CD14-positive monocyte (primary cell): Measurements from ENCODE around the gene KLHDC10. TPM values are rescaled to one million over a fixed set of nuclear protein-coding genes. Genes with fewer than 3 reads are reported as not detected.

Experiments
- DNase-seq, 3 donors: peaks; one replicate each; pipeline ENCODE4 v3.0.0-alpha.2; 2011 to 2022
- H2AFZ ChIP-seq: 2 replicates; pipeline ENCODE4 v1.6.0; 2012; ENCODE audit warnings: mild to moderate bottlenecking, low read depth, low read length, inconsistent platforms; ENCODE audit not compliant: insufficient read depth, poor library complexity, severe bottlenecking
- H3K27ac ChIP-seq, 2 donors: 1 replicate in 1 of 2; 2 replicates in 1 of 2; pipeline ENCODE4 v1.5.1; 2012 to 2013; ENCODE audit warnings: low read length in 2 of 2, control low read depth in 1 of 2, inconsistent platforms in 1 of 2, low read depth in 1 of 2, mild to moderate bottlenecking in 1 of 2
- H3K27me3 ChIP-seq, 2 donors: one replicate each; pipeline versions ENCODE4 v1.6.0 to v1.6.1; 2011 to 2013; ENCODE audit warnings: low read length in 2 of 2; ENCODE audit not compliant: control insufficient read depth in 2 of 2, insufficient read depth in 2 of 2
- H3K36me3 ChIP-seq, 2 donors: replicated peaks in 1 of 2; 1 replicate in 1 of 2; 2 replicates in 1 of 2; pipeline versions ENCODE4 v1.5.1 to v1.6.1; 2012 to 2013; ENCODE audit warnings: low read length in 2 of 2, control low read depth in 1 of 2, inconsistent platforms in 1 of 2, mild to moderate bottlenecking in 1 of 2; ENCODE audit not compliant: insufficient read depth in 2 of 2, control insufficient read depth in 1 of 2
- H3K4me1 ChIP-seq, 2 donors: 1 replicate in 1 of 2; 2 replicates in 1 of 2; pipeline versions ENCODE4 v1.5.1 to v1.6.1; 2012 to 2013; ENCODE audit warnings: low read length in 2 of 2, control low read depth in 1 of 2, inconsistent platforms in 1 of 2, mild to moderate bottlenecking in 1 of 2, moderate library complexity in 1 of 2; ENCODE audit not compliant: insufficient read depth in 2 of 2, control insufficient read depth in 1 of 2
- H3K4me2 ChIP-seq: replicated peaks from 2 replicates; pipeline ENCODE3; 2012; ENCODE audit warnings: low read length, moderate library complexity, mild to moderate bottlenecking; ENCODE audit not compliant: poor library complexity, severe bottlenecking; ENCODE audit errors: extremely low read depth
- H3K4me3 ChIP-seq, 3 experiments: fragments of 200-600 bp in 1 of 3; sonication (generic) in 1 of 3; replicated peaks in 1 of 3; 1 replicate in 2 of 3; 2 replicates in 1 of 3; pipeline ENCODE4 v1.5.1; 2011 to 2013; ENCODE audit warnings: low read length in 3 of 3, mild to moderate bottlenecking in 3 of 3, control low read depth in 2 of 3, low read depth in 2 of 3, inconsistent platforms in 1 of 3, moderate library complexity in 1 of 3
- H3K79me2 ChIP-seq: 2 replicates; pipeline ENCODE4 v1.6.0; 2012; ENCODE audit warnings: mild to moderate bottlenecking, control low read depth, inconsistent platforms, low read length, moderate library complexity; ENCODE audit not compliant: insufficient read depth
- H3K9ac ChIP-seq: 2 replicates; pipeline ENCODE4 v1.6.0; 2017; ENCODE audit warnings: low read length, mild to moderate bottlenecking; ENCODE audit not compliant: insufficient read depth, poor library complexity, severe bottlenecking
- H3K9me3 ChIP-seq, 2 donors: replicated peaks in 1 of 2; 1 replicate in 1 of 2; 2 replicates in 1 of 2; pipeline versions ENCODE4 v1.5.1 to v1.6.1; 2012 to 2013; ENCODE audit warnings: low read length in 2 of 2, control low read depth in 1 of 2; ENCODE audit not compliant: control insufficient read depth in 1 of 2, insufficient read depth in 1 of 2
- H4K20me1 ChIP-seq: 2 replicates; pipeline ENCODE4 v1.6.0; 2012; ENCODE audit warnings: mild to moderate bottlenecking, low read length, control low read depth, moderate library complexity; ENCODE audit not compliant: insufficient read depth
- H3K27ac Mint-ChIP-seq, 7 donors: one replicate each; pipeline ENCODE4 v1.8.0; 2020; ENCODE audit warnings: mild to moderate bottlenecking in 7 of 7, mixed read lengths in 7 of 7, moderate library complexity in 6 of 7, inconsistent platforms in 2 of 7
- H3K27me3 Mint-ChIP-seq, 3 donors: one replicate each; pipeline ENCODE4 v1.8.0; 2021 to 2022; ENCODE audit warnings: low read depth in 3 of 3, mild to moderate bottlenecking in 3 of 3, mixed read lengths in 3 of 3, moderate library complexity in 3 of 3, inconsistent platforms in 1 of 3
- H3K36me3 Mint-ChIP-seq, 2 donors: one replicate each; pipeline ENCODE4 v1.8.0; 2020; ENCODE audit warnings: mixed read lengths in 2 of 2, inconsistent platforms in 1 of 2, mild to moderate bottlenecking in 1 of 2
- H3K4me1 Mint-ChIP-seq: one replicate; pipeline ENCODE4 v1.8.0; 2020; ENCODE audit warnings: mild to moderate bottlenecking, mixed read lengths
- H3K4me3 Mint-ChIP-seq, 2 donors: one replicate each; pipeline ENCODE4 v1.8.0; 2020; ENCODE audit warnings: mild to moderate bottlenecking in 2 of 2, mixed read lengths in 2 of 2, moderate library complexity in 1 of 2
- H3K9me3 Mint-ChIP-seq, 7 donors: one replicate each; pipeline ENCODE4 v1.8.0; 2020 to 2022; ENCODE audit warnings: mixed read lengths in 7 of 7, mild to moderate bottlenecking in 6 of 7, moderate library complexity in 6 of 7, inconsistent platforms in 2 of 7
- WGBS: methylation state at CpG from one replicate; pipeline ENCODE4 v1.1.5; 2013; ENCODE audit warnings: missing lambda C conversion rate; ENCODE audit not compliant: insufficient coverage; 5-methylcytosine and 5-hydroxymethylcytosine counted together
- intact Hi-C, 2 donors: fragments of 100-400 bp; cut with micrococcal nuclease; formaldehyde crosslinking; loops; one replicate each; pipeline versions ENCODE4 v1.15.0 to v1.15.1; 2023
- polyA plus RNA-seq, 3 donors: library from polyadenylated mRNA; depleted of rRNA in 1 of 3; unstranded in 2 of 3; stranded (reverse) in 1 of 3; fragments of 300-500 nt in 2 of 3; fragments of >200 nt in 1 of 3; fragmentation: Illumina TruSeq in 2 of 3; gene quantifications; 1 replicate in 2 of 3; 2 replicates in 1 of 3; pipeline ENCODE4 v1.2.3, GENCODE V29; 2012 to 2021
- TF ChIP-seq, protein P1 (sequence below): fragments of 200-600 bp; IDR thresholded peaks from one replicate; pipeline ENCODE4 v1.8.0; 2022; ENCODE audit warnings: antibody characterized with exemption, mild to moderate bottlenecking

Gene KLHDC10
- polyA plus RNA-seq, 3 donors = 1.1 to 13.9 (median 2.9) TPM

DNA sequence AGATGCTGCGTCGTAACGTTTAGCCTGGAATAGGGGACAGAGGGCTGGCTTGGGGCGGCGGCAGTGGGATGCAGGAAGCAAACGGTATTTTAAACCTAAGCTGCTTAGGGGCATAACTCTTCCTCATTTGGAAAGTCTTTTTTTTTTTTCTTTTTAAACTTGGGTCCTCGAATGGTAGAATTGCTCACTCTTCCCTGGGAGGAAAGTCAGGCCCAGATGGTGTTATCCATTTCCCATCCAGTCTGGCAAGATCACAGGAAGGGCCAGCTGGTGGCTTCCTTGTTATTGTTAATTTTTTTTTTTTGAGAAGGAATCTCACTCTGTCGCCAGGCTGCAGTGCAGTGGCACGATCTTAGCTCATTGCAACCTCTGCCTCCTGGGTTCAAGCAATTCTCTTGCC lies 78.2 kb downstream of the KLHDC10 start:
- no peaks in the 10 kb centered on the region for H3K4me1 ChIP-seq

DNA sequence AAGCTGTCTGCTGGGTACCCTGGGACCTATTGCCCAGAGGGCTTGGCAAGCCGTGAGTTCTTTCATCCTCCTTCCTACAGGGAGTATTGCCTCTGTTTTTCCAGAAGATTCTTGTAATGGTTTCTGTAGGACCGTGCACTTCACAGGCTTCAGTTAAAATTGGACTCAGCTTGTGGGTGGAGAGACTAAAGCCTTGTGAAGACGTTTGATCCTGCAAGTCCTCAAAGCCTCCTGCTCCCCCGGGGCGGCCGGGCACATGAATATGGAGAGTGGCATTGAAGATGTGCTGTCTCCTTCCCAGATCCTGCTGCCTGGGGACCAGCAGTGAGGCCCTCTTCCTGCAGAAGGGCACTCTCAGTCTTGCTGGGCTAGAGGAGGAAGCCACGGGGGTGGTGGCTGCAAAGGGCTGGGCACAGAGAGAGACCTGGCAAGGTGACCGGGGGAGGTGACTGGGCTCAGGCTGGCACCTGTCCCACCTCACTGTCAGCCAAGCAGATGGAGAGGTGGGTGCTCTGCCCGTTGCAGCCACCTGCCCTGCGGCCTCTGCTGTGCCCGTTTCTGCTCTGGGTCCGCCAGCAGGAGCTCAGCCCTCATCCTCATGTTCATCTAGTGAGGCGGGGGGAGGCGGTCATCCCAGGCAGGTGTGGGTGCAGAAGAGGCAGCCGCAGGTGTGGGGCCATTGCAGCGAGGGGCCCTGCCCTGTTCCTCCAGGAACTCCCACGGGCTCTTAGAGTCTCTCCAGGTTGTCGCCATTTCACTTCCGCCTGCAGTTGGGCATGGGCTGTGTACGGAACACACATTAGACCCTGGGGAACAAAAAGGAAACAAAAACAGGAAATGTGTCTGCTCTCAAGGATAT lies 79.2 kb downstream of the KLHDC10 start:
- Histone ChIP-seq H4K20me1 (no peaks in the 10 kb centered on the region), H3K9me3 (no peaks in the 10 kb centered on the region), H3K4me3 (no peak overlapping the region), H3K9ac (no peak overlapping the region), H2AFZ (no peak overlapping the region), H3K36me3 (no peaks in the 10 kb centered on the region), H3K4me2 (no peak overlapping the region), H3K27me3 (no peaks in the 10 kb centered on the region), H3K27ac (no peak overlapping the region), H3K79me2 (no peaks in the 10 kb centered on the region), H3K4me1 (no peaks in the 10 kb centered on the region)
- peaks cover 0 to 7% (median 1%) of the 10 kb centered on the region in 3 donors for H3K27me3 Mint-ChIP-seq
- peaks cover 0 to 2% (median 0%) of the 10 kb centered on the region in 7 donors for H3K9me3 Mint-ChIP-seq
- TF ChIP-seq, protein P1, sequence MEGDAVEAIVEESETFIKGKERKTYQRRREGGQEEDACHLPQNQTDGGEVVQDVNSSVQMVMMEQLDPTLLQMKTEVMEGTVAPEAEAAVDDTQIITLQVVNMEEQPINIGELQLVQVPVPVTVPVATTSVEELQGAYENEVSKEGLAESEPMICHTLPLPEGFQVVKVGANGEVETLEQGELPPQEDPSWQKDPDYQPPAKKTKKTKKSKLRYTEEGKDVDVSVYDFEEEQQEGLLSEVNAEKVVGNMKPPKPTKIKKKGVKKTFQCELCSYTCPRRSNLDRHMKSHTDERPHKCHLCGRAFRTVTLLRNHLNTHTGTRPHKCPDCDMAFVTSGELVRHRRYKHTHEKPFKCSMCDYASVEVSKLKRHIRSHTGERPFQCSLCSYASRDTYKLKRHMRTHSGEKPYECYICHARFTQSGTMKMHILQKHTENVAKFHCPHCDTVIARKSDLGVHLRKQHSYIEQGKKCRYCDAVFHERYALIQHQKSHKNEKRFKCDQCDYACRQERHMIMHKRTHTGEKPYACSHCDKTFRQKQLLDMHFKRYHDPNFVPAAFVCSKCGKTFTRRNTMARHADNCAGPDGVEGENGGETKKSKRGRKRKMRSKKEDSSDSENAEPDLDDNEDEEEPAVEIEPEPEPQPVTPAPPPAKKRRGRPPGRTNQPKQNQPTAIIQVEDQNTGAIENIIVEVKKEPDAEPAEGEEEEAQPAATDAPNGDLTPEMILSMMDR = no peak
- no peak overlapping the region for H3K4me3 Mint-ChIP-seq
- DNase-seq = no peak
- intact Hi-C loops = no loop called here
- WGBS = 39% methylated on average over 14 of the region's 20 CpGs
- H3K4me1 Mint-ChIP-seq = peaks cover 5% of the 10 kb centered on the region
- no peaks in the 10 kb centered on the region for H3K36me3 Mint-ChIP-seq
- no peak overlapping the region for H3K27ac Mint-ChIP-seq

More for the DNA sequence above, 78.2 kb downstream of the KLHDC10 start:
- Histone ChIP-seq H3K9me3 (no peaks in the 10 kb centered on the region), H3K9ac (no peak overlapping the region), H2AFZ (no peak overlapping the region), H4K20me1 (no peaks in the 10 kb centered on the region), H3K27me3 (no peaks in the 10 kb centered on the region), H3K27ac (no peak overlapping the region), H3K36me3 (no peaks in the 10 kb centered on the region), H3K79me2 (no peaks in the 10 kb centered on the region), H3K4me2 (no peak overlapping the region), H3K4me3 (no peak overlapping the region)
- WGBS = no CpG with 5 or more reads among the region's 9 CpGs
- Mint-ChIP-seq H3K9me3 (peaks cover 0 to 2% (median 0%) of the 10 kb centered on the region in 7 donors), H3K27me3 (peaks cover 0 to 7% (median 1%) of the 10 kb centered on the region in 3 donors), H3K27ac (peak overlapping the region in 1 of 7 donors; percentile 61), H3K4me1 (peaks cover 5% of the 10 kb centered on the region), H3K4me3 (no peak overlapping the region), H3K36me3 (no peaks in the 10 kb centered on the region)
- TF ChIP-seq, protein P1 = no peak
- DNase-seq = no peak
- intact Hi-C loops = no loop called here
